Stomach (tissue), 9 donors: ENCODE results near the gene FCRL1. TPM values are rescaled to one million over a fixed set of nuclear protein-coding genes. Genes with fewer than 3 reads are reported as not detected.
A peak's percentile ranks its signal among the peaks of the same experiment; 100 is the strongest.

Experiments used
- DNase-seq, 2 donors: peaks; one replicate each; pipeline versions ENCODE4 v3.0.0 to v3.0.0-alpha.2; 2013 to 2019
- H3K27ac ChIP-seq, 5 donors: fragments of 200-600 bp in 4 of 5; sonication (generic) in 4 of 5; one replicate each; pipeline ENCODE4 v1.5.1; 2013 to 2019; ENCODE audit warnings: mild to moderate bottlenecking in 1 of 5, moderate library complexity in 1 of 5
- H3K27me3 ChIP-seq, 3 donors: fragments of 200-600 bp; sonication (generic); one replicate each; pipeline ENCODE4 v1.5.1; 2017 to 2019; ENCODE audit warnings: mixed run types in 1 of 3
- H3K36me3 ChIP-seq, 4 donors: fragments of 200-600 bp; sonication (generic); 1 replicate in 3 of 4; 2 replicates in 1 of 4; pipeline ENCODE4 v1.5.1; 2016 to 2019
- H3K4me1 ChIP-seq, 4 donors: fragments of 200-600 bp; sonication (generic); one replicate each; pipeline ENCODE4 v1.5.1; 2016 to 2019
- H3K4me3 ChIP-seq, 4 donors: fragments of 200-600 bp; sonication (generic) in 3 of 4; one replicate each; pipeline ENCODE4 v1.5.1; 2016 to 2019; ENCODE audit warnings: mild to moderate bottlenecking in 1 of 4
- H3K9me3 ChIP-seq, 4 donors: fragments of 200-600 bp; sonication (generic); one replicate each; pipeline ENCODE4 v1.5.1; 2016 to 2019
- EP300 ChIP-seq: sonication (generic); formaldehyde crosslinking; IDR thresholded peaks from one replicate; pipeline ENCODE4 v1.6.1; 2017; ENCODE audit warnings: antibody characterized with exemption
- POLR2A ChIP-seq, 4 donors: fragments of 450-650 bp; IDR thresholded peaks; one replicate each; pipeline ENCODE4 v1.6.1; 2016; ENCODE audit warnings: antibody characterized with exemption in 4 of 4, control low read depth in 2 of 4, mild to moderate bottlenecking in 1 of 4, moderate library complexity in 1 of 4
- POLR2AphosphoS5 ChIP-seq, 3 donors: sonication (generic); formaldehyde crosslinking; IDR thresholded peaks; one replicate each; pipeline ENCODE4 v1.6.1; 2016; ENCODE audit warnings: antibody characterized with exemption in 3 of 3
- WGBS, 5 donors: extraction: QIAGEN DNeasy Blood & Tissue Kit in 3 of 5; methylation state at CpG; one replicate each; pipeline versions ENCODE4 v1.1.5 to v1.1.7; 2013 to 2018; 5-methylcytosine and 5-hydroxymethylcytosine counted together
- intact Hi-C: fragments of 100-400 bp; cut with DNase I; formaldehyde crosslinking; loops from one replicate; pipeline ENCODE4 v1.15.1; 2023; ENCODE audit warnings: low total_unique reads
- polyA plus RNA-seq, 3 donors: library from polyadenylated mRNA; stranded (reverse); fragments of 200-250 nt; gene quantifications; one replicate each; pipeline ENCODE4 v1.2.3, GENCODE V29; 2013
- total RNA-seq, 5 donors: library from RNA; depleted of rRNA; stranded (reverse); fragments of >200 nt; gene quantifications; one replicate each; pipeline versions ENCODE4 v1.1.0 to v1.2.3, GENCODE V29; 2014 to 2016
- TF ChIP-seq, protein P1 (sequence below), 7 experiments: fragments of 450-650 bp in 4 of 7; fragments of 200-600 bp in 3 of 7; sonication (generic) in 3 of 7; IDR thresholded peaks; one replicate each; pipeline ENCODE4 v1.5.1; 2016 to 2019; ENCODE audit warnings: antibody characterized with exemption in 7 of 7, control low read depth in 2 of 7, mild to moderate bottlenecking in 1 of 7
- donor health status: healthy with polysubstance abuse.
- donor health status: Bipolar disorder and iron deficiency.
- donor health status: healthy.

The FCRL1 gene
- total and polyA plus RNA-seq, 8 donors, result 0.29 to 2.4 (median 0.48) TPM; not detected in 5

DNA sequence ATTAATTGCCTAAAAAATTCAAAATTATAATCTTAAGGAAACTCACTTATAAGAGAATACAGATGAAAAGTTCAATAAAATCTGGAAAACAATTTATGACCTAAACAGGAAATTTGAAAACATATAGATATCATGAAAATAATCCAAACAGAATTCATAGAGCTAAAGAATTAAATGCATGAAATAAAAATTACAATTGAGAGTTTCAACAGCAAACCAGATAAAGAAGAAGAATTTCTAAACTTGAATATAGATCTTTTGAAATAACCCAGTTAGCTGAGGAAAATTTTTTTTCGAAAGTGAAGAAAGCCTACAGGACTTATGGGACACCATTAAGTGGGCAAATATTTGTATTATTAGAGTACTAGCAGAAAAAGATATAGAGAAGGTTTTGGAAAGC lies 6.7 kb downstream of the FCRL1 start:
- Histone ChIP-seq H3K27me3 (peaks cover 0 to 6% (median 0%) of the 10 kb centered on the region in 3 donors), H3K4me3 (no peak overlapping the region), H3K36me3 (no peaks in the 10 kb centered on the region), H3K27ac (no peak overlapping the region), H3K4me1 (no peaks in the 10 kb centered on the region), H3K9me3 (peaks cover 0 to 31% (median 22%) of the 10 kb centered on the region in 4 donors)
- 57 to 72% (median 62%) methylated on average over 1 of the region's 1 CpG for WGBS, 5 donors
- intact Hi-C loops, result no loop called here
- TF ChIP-seq EP300, result no peak
- no peak for TF ChIP-seq POLR2AphosphoS5 (IDR thresholded peaks at IDR 0.05)
- TF ChIP-seq, protein P1, sequence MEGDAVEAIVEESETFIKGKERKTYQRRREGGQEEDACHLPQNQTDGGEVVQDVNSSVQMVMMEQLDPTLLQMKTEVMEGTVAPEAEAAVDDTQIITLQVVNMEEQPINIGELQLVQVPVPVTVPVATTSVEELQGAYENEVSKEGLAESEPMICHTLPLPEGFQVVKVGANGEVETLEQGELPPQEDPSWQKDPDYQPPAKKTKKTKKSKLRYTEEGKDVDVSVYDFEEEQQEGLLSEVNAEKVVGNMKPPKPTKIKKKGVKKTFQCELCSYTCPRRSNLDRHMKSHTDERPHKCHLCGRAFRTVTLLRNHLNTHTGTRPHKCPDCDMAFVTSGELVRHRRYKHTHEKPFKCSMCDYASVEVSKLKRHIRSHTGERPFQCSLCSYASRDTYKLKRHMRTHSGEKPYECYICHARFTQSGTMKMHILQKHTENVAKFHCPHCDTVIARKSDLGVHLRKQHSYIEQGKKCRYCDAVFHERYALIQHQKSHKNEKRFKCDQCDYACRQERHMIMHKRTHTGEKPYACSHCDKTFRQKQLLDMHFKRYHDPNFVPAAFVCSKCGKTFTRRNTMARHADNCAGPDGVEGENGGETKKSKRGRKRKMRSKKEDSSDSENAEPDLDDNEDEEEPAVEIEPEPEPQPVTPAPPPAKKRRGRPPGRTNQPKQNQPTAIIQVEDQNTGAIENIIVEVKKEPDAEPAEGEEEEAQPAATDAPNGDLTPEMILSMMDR (IDR thresholded peaks at IDR 0.05), result no peak
- no peak for TF ChIP-seq POLR2A (IDR thresholded peaks at IDR 0.05)
- no peak for DNase-seq

DNA sequence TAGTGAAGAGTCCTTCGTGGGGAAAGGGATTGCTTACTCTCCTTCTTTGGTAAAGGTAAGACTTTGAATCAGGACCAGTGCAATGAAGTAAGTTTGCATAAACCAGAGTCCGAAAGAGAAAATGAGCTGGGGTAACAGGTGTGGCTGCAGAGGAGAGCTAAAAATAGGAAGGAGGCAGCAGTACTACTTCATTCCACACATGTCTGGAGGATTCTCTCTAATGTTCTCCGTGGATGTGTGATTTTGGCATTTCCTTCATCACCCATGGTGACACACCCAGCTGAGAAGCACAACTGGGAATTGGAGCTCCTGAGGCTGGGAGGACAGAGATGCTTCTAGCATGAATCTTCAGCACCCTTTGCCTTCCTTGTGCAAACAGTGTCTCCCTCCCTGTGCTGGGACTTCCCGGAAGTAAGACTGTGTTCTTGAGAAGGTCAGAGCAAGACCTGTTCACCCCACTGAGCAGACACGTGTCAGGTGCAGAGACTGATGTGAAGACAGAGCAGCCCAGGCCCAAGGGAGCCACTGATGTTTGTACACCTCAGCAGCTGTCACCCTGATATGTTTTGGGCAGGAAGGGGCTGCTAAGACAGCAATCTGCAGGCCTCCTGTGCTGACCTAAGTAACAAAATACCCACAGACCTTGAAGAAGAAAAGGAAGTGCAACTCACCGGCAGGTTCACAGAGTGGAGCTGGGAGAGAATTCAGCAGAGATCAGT lies 13.3 kb downstream of the FCRL1 start:
- intact Hi-C loops, result no loop called here
- H3K36me3 ChIP-seq, result no peaks in the 10 kb centered on the region
- peaks cover 0 to 5% (median 1%) of the 10 kb centered on the region in 4 donors for H3K9me3 ChIP-seq
- peak overlapping the region in 1 of 5 donors; percentile 8 for H3K27ac ChIP-seq
- no peaks in the 10 kb centered on the region for H3K27me3 ChIP-seq
- 48 to 57% (median 52%) methylated on average over 6 of the region's 6 CpGs for WGBS, 5 donors
- TF ChIP-seq POLR2A (IDR thresholded peaks at IDR 0.05), result no peak
- TF ChIP-seq POLR2AphosphoS5 (IDR thresholded peaks at IDR 0.05), result no peak
- TF ChIP-seq, protein P1 (IDR thresholded peaks at IDR 0.05), result no peak
- no peak for TF ChIP-seq EP300
- DNase-seq, result peak in 1 of 2 donors; percentile 18
- H3K4me1 ChIP-seq, result no peaks in the 10 kb centered on the region
- no peak overlapping the region for H3K4me3 ChIP-seq

DNA sequence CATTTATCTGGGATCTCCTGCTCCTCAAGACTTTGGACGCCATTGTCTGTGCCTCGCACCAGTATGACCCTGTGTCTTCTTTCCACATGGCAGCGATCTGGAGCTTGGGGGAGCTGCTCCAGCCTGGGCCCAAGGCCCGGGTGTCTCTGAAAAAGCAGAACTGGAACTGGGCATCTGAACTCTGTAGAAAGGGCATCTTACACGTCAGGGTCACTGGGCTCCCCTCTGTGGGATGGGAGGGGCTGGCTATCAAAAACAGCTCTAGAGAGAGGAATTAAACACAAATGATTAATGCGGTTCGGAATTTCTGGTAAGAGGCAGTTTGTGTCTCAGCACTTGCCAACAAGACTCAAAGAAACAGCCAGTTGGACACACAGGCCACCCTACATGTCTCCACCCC lies 16.1 kb downstream of the FCRL1 start:
- no peaks in the 10 kb centered on the region for H3K9me3 ChIP-seq
- no peaks in the 10 kb centered on the region for H3K4me1 ChIP-seq
- H3K27ac ChIP-seq, result no peak overlapping the region
- no peaks in the 10 kb centered on the region for H3K36me3 ChIP-seq
- TF ChIP-seq EP300 (no peak), POLR2AphosphoS5 (IDR thresholded peaks at IDR 0.05) (no peak), POLR2A (IDR thresholded peaks at IDR 0.05) (no peak)
- TF ChIP-seq, protein P1 (IDR thresholded peaks at IDR 0.05), result no peak
- 70 to 83% (median 82%) methylated on average over 7 of the region's 7 CpGs for WGBS, 5 donors
- no peak for DNase-seq
- intact Hi-C loops, result no loop called here
- no peak overlapping the region for H3K4me3 ChIP-seq
- no peaks in the 10 kb centered on the region for H3K27me3 ChIP-seq

DNA sequence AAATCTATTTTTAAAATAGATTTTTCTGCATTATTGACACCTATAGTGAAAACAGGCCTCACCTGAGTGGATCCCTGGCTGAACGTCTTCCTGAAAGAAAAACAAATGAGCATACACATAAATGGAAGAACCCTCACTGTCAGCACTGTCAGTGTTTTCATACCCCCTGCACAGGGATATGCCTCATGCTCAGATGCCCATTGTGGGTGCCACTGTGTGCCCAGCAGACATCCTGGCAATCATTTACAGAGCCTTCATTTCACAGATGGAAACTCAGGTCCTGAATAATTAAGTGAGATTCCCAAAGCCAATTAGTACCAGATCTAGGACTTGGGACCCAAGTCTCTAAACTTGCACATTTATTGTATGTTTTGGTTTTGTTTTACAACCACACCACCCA lies 19.9 kb downstream of the FCRL1 start:
- Histone ChIP-seq H3K4me1 (no peaks in the 10 kb centered on the region), H3K27me3 (no peaks in the 10 kb centered on the region), H3K9me3 (no peaks in the 10 kb centered on the region), H3K36me3 (no peaks in the 10 kb centered on the region), H3K27ac (no peak overlapping the region), H3K4me3 (no peak overlapping the region)
- TF ChIP-seq POLR2A (IDR thresholded peaks at IDR 0.05) (no peak), EP300 (no peak), POLR2AphosphoS5 (IDR thresholded peaks at IDR 0.05) (no peak)
- TF ChIP-seq, protein P1 (IDR thresholded peaks at IDR 0.05), result no peak
- WGBS, 5 donors, result 56 to 89% (median 72%) methylated on average over 1 of the region's 1 CpG
- no peak for DNase-seq
- intact Hi-C loops, result no loop called here
